HepG2 (cell line): ENCODE results near the gene GPHN. TPM values are rescaled to one million over a fixed set of nuclear protein-coding genes. Genes with fewer than 3 reads are reported as not detected.

ENCODE experiments used
- ATAC-seq: fragments of 200-7000 bp; cut with Tn5 transposase; 3 replicates; pipeline ENCODE4 v1.9.1; 2020; ENCODE audit warnings: mild to moderate bottlenecking, moderate library complexity
- BruUV-seq: library from RNA; stranded (reverse); fragments of 400-500 nt; replicated peaks from 2 replicates; lab custom pipeline; 2021; lab: Mats Ljungman, UMichigan
- CTCF ChIA-PET: fragments of 300-600 bp; formaldehyde crosslinking; extraction: SDS; loops from one replicate; lab custom pipeline; 2021; ENCODE audit warnings: low total read pairs, inconsistent platforms, low intra/inter-chr PET ratio; lab: Yijun Ruan, JAX
- POLR2A ChIA-PET: fragments of 350-600 bp; sonication (Branson Sonifier 250); formaldehyde crosslinking; loops from one replicate; lab custom pipeline; 2020; ENCODE audit warnings: antibody characterized with exemption, inconsistent platforms; lab: Yijun Ruan, JAX
- DNase-seq: peaks from one replicate; pipeline ENCODE4 v3.0.0-alpha.2; 2015; ENCODE audit warnings: low spot score
- FAIRE-seq: peaks from 3 replicates; lab custom pipeline; 2011; peaks lifted over from hg19 to GRCh38; lab: Jason Lieb, UNC
- H2AFZ ChIP-seq: one replicate; pipeline ENCODE4 v1.6.1; 2011; ENCODE audit warnings: low read length, inconsistent platforms
- H3K27ac ChIP-seq: fragments of 300-600 bp; 3 replicates; pipeline ENCODE4 v1.8.0; 2011; ENCODE audit warnings: mixed run types, mild to moderate bottlenecking, mixed read lengths, low read length, inconsistent platforms; ENCODE audit not compliant: insufficient read depth; ENCODE audit errors: extremely low read length
- H3K27me3 ChIP-seq, 2 experiments: fragments of 200-600 bp in 1 of 2; 2 replicates in 1 of 2; 3 replicates in 1 of 2; pipeline versions ENCODE4 v1.6.0 to v1.8.0; 2011; ENCODE audit warnings: low read length in 2 of 2, mild to moderate bottlenecking in 2 of 2, moderate library complexity in 2 of 2, inconsistent platforms in 1 of 2; ENCODE audit not compliant: insufficient read depth in 2 of 2, control insufficient read depth in 1 of 2
- H3K36me3 ChIP-seq, 2 experiments: fragments of 200-600 bp in 1 of 2; replicated peaks in 1 of 2; 2 replicates in 1 of 2; 3 replicates in 1 of 2; pipeline versions ENCODE4 v1.5.1 to v1.8.0; 2011; ENCODE audit warnings: low read length in 2 of 2, inconsistent platforms in 1 of 2; ENCODE audit not compliant: insufficient read depth in 2 of 2, control insufficient read depth in 1 of 2
- H3K4me1 ChIP-seq: 2 replicates; pipeline ENCODE4 v1.5.1; 2012; ENCODE audit warnings: low read length, inconsistent platforms; ENCODE audit not compliant: insufficient read depth
- H3K4me2 ChIP-seq: 2 replicates; pipeline ENCODE4 v1.6.0; 2011; ENCODE audit warnings: low read depth, low read length, inconsistent platforms
- H3K4me3 ChIP-seq, 3 experiments: fragments of 200-600 bp in 1 of 3; sonication (generic), shearing (Covaris generic) in 1 of 3; replicated peaks in 1 of 3; 2 replicates each; pipeline ENCODE4 v1.5.1; 2011 to 2016; ENCODE audit warnings: low read length in 3 of 3, inconsistent platforms in 2 of 3, low read depth in 2 of 3, mild to moderate bottlenecking in 2 of 3, control low read depth in 1 of 3, mixed read lengths in 1 of 3; ENCODE audit not compliant: insufficient read depth in 1 of 3
- H3K79me2 ChIP-seq: one replicate; pipeline ENCODE4 v1.6.1; 2011; ENCODE audit warnings: low read length, inconsistent platforms; ENCODE audit not compliant: insufficient read depth
- H3K9ac ChIP-seq: 2 replicates; pipeline ENCODE4 v1.6.0; 2011; ENCODE audit warnings: mild to moderate bottlenecking, low read depth, low read length, inconsistent platforms; ENCODE audit not compliant: insufficient read depth
- H3K9me3 ChIP-seq: 2 replicates; pipeline ENCODE4 v1.5.1; 2012; ENCODE audit warnings: mild to moderate bottlenecking, low read length
- H4K20me1 ChIP-seq: 2 replicates; pipeline ENCODE4 v1.6.0; 2011; ENCODE audit warnings: inconsistent platforms, mild to moderate bottlenecking, low read length, moderate library complexity; ENCODE audit not compliant: insufficient read depth
- ATF2 ChIP-seq: sonication (generic); formaldehyde crosslinking; IDR thresholded peaks from 2 replicates; pipeline ENCODE4 v1.4.0; 2020; ENCODE audit warnings: missing genetic modification reagents
- FOXK2 ChIP-seq: fragments of 450-650 bp; IDR thresholded peaks from 2 replicates; pipeline ENCODE4 v1.6.1; 2016
- PBX3 ChIP-seq: sonication (generic); formaldehyde crosslinking; IDR thresholded peaks from 2 replicates; pipeline ENCODE4 v1.8.1; 2023; ENCODE audit warnings: missing genetic modification reagents, inconsistent platforms, borderline replicate concordance
- TAF15 ChIP-seq: fragments of 200-400 bp; formaldehyde crosslinking; IDR thresholded peaks from one replicate; pipeline ENCODE4 v1.6.1; 2018; ENCODE audit warnings: mild to moderate bottlenecking, low read depth, low read length; ENCODE audit not compliant: poor library complexity, severe bottlenecking
- ZIK1 ChIP-seq: sonication (generic); formaldehyde crosslinking; IDR thresholded peaks from 2 replicates; pipeline ENCODE4 v1.5.0; 2020; ENCODE audit warnings: mild to moderate bottlenecking, low read depth, missing genetic modification reagents, borderline replicate concordance
- ZNF430 ChIP-seq: sonication (generic); formaldehyde crosslinking; IDR thresholded peaks from 2 replicates; pipeline ENCODE4 v1.9.0; 2021; ENCODE audit warnings: mild to moderate bottlenecking, missing genetic modification reagents
- ZNF761 ChIP-seq: sonication (generic); formaldehyde crosslinking; conservative IDR thresholded peaks from 2 replicates; pipeline ENCODE4 v1.4.0; 2020; ENCODE audit warnings: mild to moderate bottlenecking, missing genetic modification reagents
- WGBS: methylation state at CpG from one replicate; pipeline ENCODE4 v1.1.6; 2017; ENCODE audit warnings: low lambda C conversion rate; 5-methylcytosine and 5-hydroxymethylcytosine counted together
- in situ Hi-C: cut with HindIII; loops from 2 replicates; pipeline ENCODE4 v1.10.0; 2017; ENCODE audit warnings: low pct_unique_long_range_greater_than_20kb; ENCODE audit not compliant: extremely low pct_ligation_motif_present
- intact Hi-C: fragments of 100-400 bp; cut with micrococcal nuclease; formaldehyde crosslinking; loops from one replicate; pipeline ENCODE4 v1.10.0; 2022; ENCODE audit not compliant: unreplicated experiment
- polyA plus RNA-seq, 8 experiments: library from polyadenylated mRNA; depleted of rRNA in 3 of 8; stranded (reverse) in 7 of 8; unstranded in 1 of 8; fragments of >200 nt; fragmentation: Illumina TruSeq in 4 of 8; extraction: Trizol in 4 of 8; gene quantifications; 2 replicates each; pipeline versions ENCODE4 v1.2.1 to v1.2.3, GENCODE V29; 2011 to 2016; ENCODE audit warnings: low read depth in 4 of 8, missing spikeins in 1 of 8, mixed read lengths in 1 of 8; ENCODE audit not compliant: insufficient read depth in 1 of 8
- total RNA-seq, 5 experiments: library from RNA; depleted of rRNA; stranded (reverse); fragments of >200 nt; fragmentation: Illumina TruSeq; extraction: Trizol; gene quantifications; 2 replicates each; pipeline ENCODE4 v1.2.3, GENCODE V29; 2016; ENCODE audit warnings: low read depth in 1 of 5

The GPHN gene
- total and polyA plus RNA-seq, 2 of the 13 experiments (the other 11 are each of a cell fraction or from before 2014, with no cell fraction given), result 12.7 to 19.2 TPM

GRCh38 chr14:66650491-66650911 lies 142.6 kb downstream of the GPHN start:
- Histone ChIP-seq H3K27ac (no peak overlapping the region), H3K9ac (no peak overlapping the region), H3K4me1 (no peaks in the 10 kb centered on the region), H4K20me1 (no peaks in the 10 kb centered on the region), H3K9me3 (no peaks in the 10 kb centered on the region), H3K27me3 (no peaks in the 10 kb centered on the region), H2AFZ (no peak overlapping the region), H3K79me2 (no peaks in the 10 kb centered on the region), H3K4me3 (no peak overlapping the region), H3K36me3 (no peaks in the 10 kb centered on the region), H3K4me2 (no peak overlapping the region)
- intact Hi-C loops, result no loop called here
- BruUV-seq, result no TSS peak
- DNase-seq, result no peak
- no peak for FAIRE-seq
- 89% methylated on average over 3 of the region's 3 CpGs for WGBS
- CTCF ChIA-PET, result no interaction called here
- in situ Hi-C loops, result no loop called here
- TF ChIP-seq ZNF761 (CRISPR knock-in tag), result no peak
- TF ChIP-seq ATF2 (CRISPR knock-in tag), result no peak
- no peak for TF ChIP-seq PBX3 (CRISPR knock-in tag)
- TF ChIP-seq TAF15, result no peak
- TF ChIP-seq FOXK2, result no peak
- TF ChIP-seq ZNF430 (CRISPR knock-in tag), result no peak
- TF ChIP-seq ZIK1 (CRISPR knock-in tag), result no peak
- POLR2A ChIA-PET, result no interaction called here
- ATAC-seq, result no peak; the same call in 2 of the 3 replicates
